KMS-11 (cell line): ENCODE data around the gene SYT3.

ENCODE experiments used
- H2AFZ ChIP-seq: fragments of 200-600 bp; sonication (generic); 2 replicates; pipeline ENCODE4 v1.6.1; 2016; ENCODE audit warnings: antibody characterized with exemption, mixed run types, low read depth
- H3K27ac ChIP-seq: fragments of 200-600 bp; sonication (generic); 2 replicates; pipeline ENCODE4 v1.6.1; 2016; ENCODE audit warnings: mild to moderate bottlenecking, mixed run types
- H3K27me3 ChIP-seq: fragments of 200-600 bp; sonication (generic); 2 replicates; pipeline ENCODE4 v1.6.1; 2017; ENCODE audit warnings: mild to moderate bottlenecking, low read depth, mixed run types, moderate library complexity; ENCODE audit not compliant: insufficient read depth
- H3K36me3 ChIP-seq: fragments of 200-600 bp; sonication (generic); 2 replicates; pipeline ENCODE4 v1.6.1; 2017; ENCODE audit warnings: mild to moderate bottlenecking, mixed run types; ENCODE audit not compliant: insufficient read depth
- H3K4me1 ChIP-seq: fragments of 200-600 bp; sonication (generic); 2 replicates; pipeline ENCODE4 v1.6.1; 2016; ENCODE audit warnings: mild to moderate bottlenecking, low read depth, mixed run types; ENCODE audit not compliant: poor library complexity, severe bottlenecking
- H3K4me2 ChIP-seq: fragments of 200-600 bp; sonication (generic); 2 replicates; pipeline ENCODE4 v1.7.0; 2016; ENCODE audit warnings: mild to moderate bottlenecking, mixed run types
- H3K4me3 ChIP-seq: fragments of 200-600 bp; sonication (generic); IDR thresholded peaks from 2 replicates; pipeline ENCODE4 v1.6.1; 2017; ENCODE audit warnings: low read depth, low read length, mixed read lengths; ENCODE audit not compliant: insufficient read depth
- H3K79me2 ChIP-seq: fragments of 200-600 bp; sonication (generic); 2 replicates; pipeline ENCODE4 v1.6.1; 2016; ENCODE audit warnings: low read depth, mixed run types; ENCODE audit not compliant: insufficient read depth
- H3K9ac ChIP-seq: fragments of 200-600 bp; sonication (generic); 2 replicates; pipeline ENCODE4 v1.6.1; 2016; ENCODE audit warnings: mild to moderate bottlenecking, mixed run types
- H4K20me1 ChIP-seq: fragments of 200-600 bp; sonication (generic); 2 replicates; pipeline ENCODE4 v1.6.1; 2016; ENCODE audit warnings: mild to moderate bottlenecking, mixed run types; ENCODE audit not compliant: insufficient read depth
- CTCF ChIP-seq: fragments of 200-600 bp; sonication (generic); conservative IDR thresholded peaks from 2 replicates; pipeline ENCODE4 v1.6.1; 2017; ENCODE audit warnings: low read depth, mild to moderate bottlenecking, antibody characterized with exemption, low read length, moderate library complexity, mixed read lengths

The SYT3 gene

GRCh38 chr19:50657712-50658440 is 18.2 kb upstream of the SYT3 start:
- Histone ChIP-seq H3K79me2 (no peaks in the 10 kb centered on the region), H3K4me3 (no peak overlapping the region), H3K4me2 (no peak overlapping the region), H3K9ac (no peak overlapping the region), H3K36me3 (no peaks in the 10 kb centered on the region), H4K20me1 (no peaks in the 10 kb centered on the region), H2AFZ (no peak overlapping the region), H3K27me3 (no peaks in the 10 kb centered on the region; the same call in 1 of the 2 replicates), H3K4me1 (no peaks in the 10 kb centered on the region), H3K27ac (no peak overlapping the region)
- TF ChIP-seq CTCF: no peak

GRCh38 chr19:50657222-50657669 is 17.6 kb upstream of the SYT3 start:
- TF ChIP-seq CTCF: no peak

GRCh38 chr19:50654882-50655281 is 15.2 kb upstream of the SYT3 start:
- no peaks in the 10 kb centered on the region for H4K20me1 ChIP-seq
- no peak overlapping the region for H3K4me3 ChIP-seq
- H3K27me3 ChIP-seq: no peaks in the 10 kb centered on the region; the same call in 1 of the 2 replicates
- no peak overlapping the region for H3K27ac ChIP-seq
- H3K79me2 ChIP-seq: no peaks in the 10 kb centered on the region
- H3K4me2 ChIP-seq: no peak overlapping the region
- H3K36me3 ChIP-seq: no peaks in the 10 kb centered on the region
- H2AFZ ChIP-seq: no peak overlapping the region
- no peaks in the 10 kb centered on the region for H3K4me1 ChIP-seq
- no peak for TF ChIP-seq CTCF
- no peak overlapping the region for H3K9ac ChIP-seq

More at GRCh38 chr19:50657222-50657669, 17.6 kb upstream of the SYT3 start:
- Histone ChIP-seq H4K20me1 (no peaks in the 10 kb centered on the region), H2AFZ (no peak overlapping the region), H3K36me3 (no peaks in the 10 kb centered on the region), H3K4me1 (no peaks in the 10 kb centered on the region), H3K79me2 (no peaks in the 10 kb centered on the region), H3K27ac (no peak overlapping the region), H3K9ac (no peak overlapping the region), H3K4me3 (no peak overlapping the region), H3K4me2 (no peak overlapping the region), H3K27me3 (no peaks in the 10 kb centered on the region; the same call in 1 of the 2 replicates)

- H3K27ac ChIP-seq: no peak overlapping the region
- H3K27me3 ChIP-seq: no peaks in the 10 kb centered on the region; the same call in 1 of the 2 replicates
- no peaks in the 10 kb centered on the region for H3K4me1 ChIP-seq
- no peak overlapping the region for H2AFZ ChIP-seq
- no peak for TF ChIP-seq CTCF
- no peaks in the 10 kb centered on the region for H3K79me2 ChIP-seq
- H3K9ac ChIP-seq: no peak overlapping the region
- H3K36me3 ChIP-seq: no peaks in the 10 kb centered on the region
- no peak overlapping the region for H3K4me2 ChIP-seq
- no peaks in the 10 kb centered on the region for H4K20me1 ChIP-seq
- H3K4me3 ChIP-seq: no peak overlapping the region
Measured at GRCh38 chr19:50652722-50653121, 13.0 kb upstream of the SYT3 start.
